ENCODE data around the gene THEMIS.

- TF ChIP-seq CTCF (conservative IDR thresholded peaks at IDR 0.05 in 1 of 2, IDR thresholded peaks at IDR 0.05 in 1 of 2; ENCODE audit: low read depth in 1 of 2, low read length in 2 of 2) (no peak), EZH2 (IDR thresholded peaks at IDR 0.05; ENCODE audit: low read length, missing control alignments) (no peak)
Observed at GRCh38 chr6:127725821-127726220, 175.0 kb downstream of the THEMIS start.

Measured in fibroblast of lung (primary cell).